NCI-H510A (cell line): ENCODE measurements around the gene ZNF277.

ENCODE experiments used
- DNase-seq: peaks from one replicate; lab custom pipeline; 2025; lab: John Stamatoyannopoulos, UW

Gene ZNF277

GRCh38 chr7:112184455-112184854 is 22.0 kb upstream of the ZNF277 start:
- no peak for DNase-seq

GRCh38 chr7:112185005-112185834 is 21.3 kb upstream of the ZNF277 start:
- DNase-seq, result no peak

- no peak for DNase-seq
These were observed 20.2 kb upstream of the ZNF277 start for GRCh38 chr7:112186300-112186699.

GRCh38 chr7:112188257-112188656 is 18.2 kb upstream of the ZNF277 start:
- DNase-seq, result no peak

- no peak for DNase-seq
These were observed 16.8 kb upstream of the ZNF277 start for GRCh38 chr7:112189691-112190090.

- no peak for DNase-seq
These were observed 16.4 kb upstream of the ZNF277 start for GRCh38 chr7:112190120-112190519.

GRCh38 chr7:112192236-112193154 is 14.0 kb upstream of the ZNF277 start:
- DNase-seq, result no peak

GRCh38 chr7:112193915-112194502 is 12.5 kb upstream of the ZNF277 start:
- DNase-seq, result no peak

- no peak for DNase-seq
These were observed 10.8 kb upstream of the ZNF277 start for GRCh38 chr7:112195717-112196116.

- DNase-seq, result no peak
These were observed 9.2 kb upstream of the ZNF277 start for GRCh38 chr7:112197322-112197721.

GRCh38 chr7:112199035-112199655 is 7.3 kb upstream of the ZNF277 start:
- no peak for DNase-seq

- DNase-seq, result no peak
These were observed 6.8 kb upstream of the ZNF277 start for GRCh38 chr7:112199672-112200071.

GRCh38 chr7:112201411-112201810 is 5.1 kb upstream of the ZNF277 start:
- DNase-seq, result no peak

GRCh38 chr7:112201839-112202238 is 4.7 kb upstream of the ZNF277 start:
- DNase-seq, result no peak

GRCh38 chr7:112202816-112203215 is 3.7 kb upstream of the ZNF277 start:
- DNase-seq, result no peak

- DNase-seq, result no peak
These were observed 3.1 kb upstream of the ZNF277 start for GRCh38 chr7:112203365-112203739.

GRCh38 chr7:112204499-112205342 is 1.8 kb upstream of the ZNF277 start:
- DNase-seq, result no peak

- DNase-seq, result no peak
These were observed 905 bp upstream of the ZNF277 start for GRCh38 chr7:112205343-112206237.

- no peak for DNase-seq
These were observed 597 bp downstream of the ZNF277 start for GRCh38 chr7:112206991-112207592.

GRCh38 chr7:112207765-112208164 is 1.3 kb downstream of the ZNF277 start:
- DNase-seq, result no peak
